ENCODE results near the gene SIM1.

Gene SIM1

GRCh38 chr6:100457311-100457990, 7.3 kb downstream of the SIM1 start:
- DNase-seq = no peak

GRCh38 chr6:100456908-100457235, 7.8 kb downstream of the SIM1 start:
- DNase-seq = no peak

DNA sequence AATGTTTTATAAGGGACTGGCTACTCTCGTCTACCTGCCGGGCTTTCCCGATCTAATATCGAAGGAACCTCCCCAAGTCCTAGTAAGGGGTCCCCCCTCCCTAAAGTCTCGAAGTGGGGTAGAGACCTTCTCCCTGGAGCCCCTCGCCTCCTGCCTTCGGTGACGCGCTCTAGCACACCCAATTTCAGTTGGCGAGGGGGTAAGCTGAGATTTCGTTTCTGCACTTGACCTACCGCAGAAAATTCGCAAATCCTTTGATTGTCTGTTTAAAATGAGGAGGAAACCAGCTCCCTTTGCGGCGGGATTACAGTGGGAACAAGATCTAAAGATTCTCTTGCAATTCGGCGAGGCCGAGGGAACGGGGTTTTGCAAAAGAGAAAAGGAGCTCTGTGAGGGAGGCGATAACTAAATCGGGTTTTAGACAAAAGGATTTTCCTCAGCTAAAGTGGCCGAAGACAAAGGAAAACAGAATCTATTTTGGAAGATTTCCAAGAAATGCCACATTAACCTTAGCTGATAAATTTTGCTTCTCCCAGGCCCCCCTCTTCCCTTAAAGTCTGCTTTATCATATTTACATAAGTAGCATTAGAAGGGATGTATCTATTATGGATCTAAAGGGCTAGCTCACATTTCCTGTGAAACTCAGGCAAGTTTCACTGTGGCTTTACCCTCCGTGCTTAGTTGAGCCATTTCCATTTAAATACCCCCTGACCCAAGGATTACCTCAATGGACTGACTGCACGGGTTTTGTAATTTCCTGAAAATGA, 8.4 kb downstream of the SIM1 start:
- no peak for DNase-seq

- no peak for DNase-seq
These were observed 9.2 kb downstream of the SIM1 start for GRCh38 chr6:100455230-100456124.

- DNase-seq = no peak
These were observed 10.0 kb downstream of the SIM1 start for GRCh38 chr6:100454551-100455229.

- DNase-seq = no peak
These were observed 10.8 kb downstream of the SIM1 start for GRCh38 chr6:100453701-100454521.

GRCh38 chr6:100452998-100453397, 11.7 kb downstream of the SIM1 start:
- no peak for DNase-seq

GRCh38 chr6:100451577-100451976, 13.1 kb downstream of the SIM1 start:
- DNase-seq = no peak

DNA sequence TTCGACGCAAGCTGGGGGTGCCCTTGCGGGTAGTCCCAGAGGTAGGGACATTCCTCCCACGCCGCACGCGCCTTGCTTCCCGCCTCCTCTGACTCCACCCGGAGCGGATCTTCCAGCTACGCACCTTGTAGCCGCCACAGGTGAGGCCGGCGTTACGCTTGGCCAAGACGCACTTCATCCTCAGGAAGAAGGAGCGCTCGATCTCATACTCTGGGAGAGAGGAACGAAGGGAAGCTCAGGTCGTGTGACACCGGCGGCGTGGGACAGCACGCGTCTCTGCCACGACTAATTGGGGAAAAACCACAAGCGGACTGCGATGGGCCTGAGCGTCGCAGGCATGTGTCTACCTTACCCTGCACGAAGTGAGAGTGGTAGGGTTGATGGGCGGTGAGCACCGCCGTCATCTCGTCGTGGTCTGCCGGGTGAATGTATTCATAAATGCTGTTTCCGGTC, 15.5 kb downstream of the SIM1 start:
- DNase-seq = no peak

DNA sequence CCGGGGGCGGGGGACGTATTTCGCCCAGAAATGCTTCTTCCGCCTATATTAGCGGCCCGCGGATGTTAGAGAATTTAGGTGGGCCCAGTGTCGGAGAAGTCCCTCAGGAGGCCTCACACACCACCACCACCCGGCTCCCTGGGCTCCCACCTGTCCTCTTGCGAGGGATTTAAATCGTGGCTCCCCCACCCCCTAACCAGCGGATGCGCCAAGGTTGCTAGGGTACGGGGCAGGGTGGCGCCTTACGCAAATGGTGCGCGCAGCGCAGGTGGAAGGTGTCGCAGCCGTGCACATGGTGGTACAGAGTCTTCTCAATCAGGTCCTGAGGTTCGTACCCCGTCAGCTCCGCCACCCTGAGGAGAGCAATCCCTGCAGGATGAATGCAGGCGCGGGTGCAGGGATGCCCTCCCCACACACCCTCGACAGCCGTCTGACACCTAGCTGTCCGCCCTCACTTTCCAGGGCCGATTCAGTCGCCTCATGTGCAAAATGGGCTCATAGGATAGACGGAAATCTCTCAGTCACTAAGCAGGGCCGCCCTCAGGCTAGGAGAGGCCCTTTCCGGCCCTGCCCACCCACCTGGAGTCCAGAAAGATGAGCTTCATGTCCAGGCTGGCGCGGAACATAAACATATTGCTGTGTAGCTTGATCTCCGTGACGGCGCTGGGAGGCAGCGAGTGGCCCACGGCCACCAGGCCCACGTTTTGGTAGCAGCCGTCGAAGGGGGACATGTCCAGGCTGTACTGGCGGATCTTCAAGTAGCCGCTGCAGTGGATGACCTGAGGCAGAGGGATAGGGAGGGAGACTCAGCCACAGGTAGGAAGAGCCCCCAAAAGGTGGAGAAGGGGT, 16.6 kb downstream of the SIM1 start:
- no peak for DNase-seq

DNA sequence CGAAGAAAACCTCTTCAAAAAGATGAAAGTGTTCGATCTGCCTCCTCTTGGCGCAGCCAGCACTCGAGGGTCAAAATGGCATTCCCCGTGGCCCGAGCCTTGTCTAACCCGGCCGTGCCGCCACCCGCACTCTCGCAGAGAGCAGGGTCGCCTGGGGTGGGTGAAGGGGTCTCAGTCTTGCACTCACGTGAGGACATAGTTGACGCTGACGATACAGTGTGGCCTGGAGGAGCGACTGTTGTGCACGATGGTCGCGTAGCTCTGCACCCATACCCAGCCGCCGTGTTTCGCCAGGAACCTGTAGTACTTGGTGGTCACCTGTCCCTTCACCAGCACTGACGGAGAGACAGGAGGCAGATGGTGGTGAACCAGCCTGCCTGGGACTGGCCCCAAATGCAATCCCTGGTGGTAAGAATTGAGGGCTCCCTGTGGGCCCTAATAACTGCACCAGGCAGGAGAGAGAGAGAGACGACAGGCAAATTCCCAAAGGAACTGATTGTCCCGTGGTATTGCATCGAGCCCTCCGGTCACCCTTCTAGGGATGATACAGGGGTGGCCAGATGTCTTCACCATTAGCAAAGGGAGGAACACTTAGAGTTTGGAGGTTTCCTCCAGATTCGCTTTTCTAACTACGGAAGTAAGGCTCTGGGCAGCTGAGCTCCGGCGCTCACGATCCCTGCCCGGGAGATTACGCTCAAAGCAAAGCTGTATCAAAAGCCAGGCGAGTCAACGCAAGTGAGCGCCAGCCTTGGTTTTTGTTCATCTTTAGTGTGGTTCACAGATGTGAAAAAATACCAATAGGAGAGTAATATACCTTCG, 17.4 kb downstream of the SIM1 start:
- DNase-seq = no peak

DNA sequence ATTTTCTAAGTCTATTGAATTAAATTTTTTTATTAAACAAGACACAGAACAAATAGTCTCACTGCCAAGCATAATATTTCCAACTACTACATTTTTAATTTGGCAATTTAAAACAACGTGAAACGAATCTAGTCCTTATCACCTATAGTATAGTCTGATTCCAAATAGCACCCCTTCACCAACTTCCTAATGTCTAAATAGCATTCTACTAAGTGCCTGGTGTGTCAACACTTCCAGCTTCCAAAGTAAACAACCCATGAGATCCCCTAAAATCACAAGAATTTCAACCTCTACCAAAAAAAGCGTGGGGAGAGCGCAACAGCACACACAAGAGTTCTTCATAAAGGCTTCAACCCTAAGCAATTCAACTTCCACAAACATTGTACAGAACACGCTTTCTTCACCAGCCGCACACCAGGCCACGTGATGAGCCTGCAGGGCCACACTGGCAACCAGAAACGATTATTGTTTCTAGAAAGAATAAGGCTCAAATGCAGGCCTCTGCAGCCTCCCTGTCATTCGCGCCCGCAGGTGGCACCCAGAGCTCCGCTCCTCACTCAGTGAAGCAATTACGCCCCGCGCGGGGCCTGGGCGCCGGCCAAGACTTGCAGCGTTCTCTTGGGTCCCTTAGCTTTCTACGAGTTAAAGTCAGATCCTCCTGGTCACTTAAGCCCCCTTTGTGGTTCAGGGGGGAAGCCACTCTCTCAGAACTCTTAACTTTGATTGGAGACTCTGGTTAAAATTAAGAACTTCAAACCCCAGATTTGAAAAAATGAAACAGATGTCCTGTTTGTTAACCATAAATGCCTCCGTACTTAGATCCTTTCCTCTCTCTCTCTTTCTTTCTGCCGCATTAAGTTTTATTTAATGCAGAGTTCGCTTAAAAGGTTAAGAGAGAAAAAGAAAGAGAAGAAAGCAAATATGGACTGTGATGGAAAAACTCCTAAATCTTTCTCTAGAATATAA, 18.3 kb downstream of the SIM1 start:
- DNase-seq = no peak

- DNase-seq = no peak
These were observed 19.2 kb downstream of the SIM1 start for GRCh38 chr6:100445512-100445911.

- DNase-seq = no peak
These were observed 23.8 kb downstream of the SIM1 start for GRCh38 chr6:100440935-100441334.

DNA sequence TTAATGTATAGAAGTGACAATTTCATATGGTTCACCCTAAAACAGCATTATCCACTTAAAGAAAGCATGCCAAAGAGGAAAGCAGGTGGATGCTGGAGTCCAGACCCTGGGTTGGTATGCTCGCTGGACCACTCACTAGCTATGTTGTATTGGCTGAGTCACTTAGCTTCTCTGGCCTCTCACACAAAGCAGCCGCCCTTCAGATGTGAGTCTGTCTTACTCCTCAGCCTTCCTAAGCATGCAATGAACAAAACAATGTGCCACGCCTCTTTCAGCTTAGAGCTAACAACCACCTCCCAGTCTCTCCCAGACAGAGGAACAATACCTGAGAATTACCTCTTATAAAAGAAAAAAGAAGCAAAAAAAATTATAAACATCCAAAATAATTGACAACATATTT, 29.4 kb downstream of the SIM1 start:
- no peak for DNase-seq

- DNase-seq = no peak
These were observed 30.8 kb downstream of the SIM1 start for GRCh38 chr6:100433726-100434435.

DNA sequence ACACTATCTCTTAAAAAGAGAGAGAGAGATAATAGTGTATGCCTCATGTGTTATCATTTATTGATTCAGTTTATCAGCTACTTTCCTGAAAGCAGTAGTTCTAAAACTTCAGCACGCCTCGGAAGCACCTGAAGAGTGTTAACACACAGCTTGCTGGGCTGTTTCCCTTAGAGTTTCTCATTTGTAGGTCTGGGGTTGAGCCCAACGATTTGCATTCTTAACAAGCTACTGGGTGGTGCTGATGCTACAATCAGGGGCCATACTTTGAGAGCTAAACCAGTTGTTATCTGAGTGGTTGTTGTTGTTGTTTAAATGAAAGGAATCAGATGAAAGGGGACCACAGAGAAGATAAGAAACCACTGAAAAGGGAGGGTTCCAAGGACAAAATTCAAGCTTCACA, 32.6 kb downstream of the SIM1 start:
- DNase-seq = no peak
